Measurements from ENCODE around the gene MTRF1. TPM values are rescaled to one million over a fixed set of nuclear protein-coding genes. Genes with fewer than 3 reads are reported as not detected.
A peak's percentile ranks its signal among the peaks of the same experiment; 100 is the strongest.
"Not testable (repeated sequence)": the region's sequence is repeated elsewhere in the genome, so short reads cannot be mapped to it uniquely, and the experiment has no call there.

The MTRF1 gene
- total RNA-seq, 1 experiment from 2014 or later, result 15.8 TPM

DNA sequence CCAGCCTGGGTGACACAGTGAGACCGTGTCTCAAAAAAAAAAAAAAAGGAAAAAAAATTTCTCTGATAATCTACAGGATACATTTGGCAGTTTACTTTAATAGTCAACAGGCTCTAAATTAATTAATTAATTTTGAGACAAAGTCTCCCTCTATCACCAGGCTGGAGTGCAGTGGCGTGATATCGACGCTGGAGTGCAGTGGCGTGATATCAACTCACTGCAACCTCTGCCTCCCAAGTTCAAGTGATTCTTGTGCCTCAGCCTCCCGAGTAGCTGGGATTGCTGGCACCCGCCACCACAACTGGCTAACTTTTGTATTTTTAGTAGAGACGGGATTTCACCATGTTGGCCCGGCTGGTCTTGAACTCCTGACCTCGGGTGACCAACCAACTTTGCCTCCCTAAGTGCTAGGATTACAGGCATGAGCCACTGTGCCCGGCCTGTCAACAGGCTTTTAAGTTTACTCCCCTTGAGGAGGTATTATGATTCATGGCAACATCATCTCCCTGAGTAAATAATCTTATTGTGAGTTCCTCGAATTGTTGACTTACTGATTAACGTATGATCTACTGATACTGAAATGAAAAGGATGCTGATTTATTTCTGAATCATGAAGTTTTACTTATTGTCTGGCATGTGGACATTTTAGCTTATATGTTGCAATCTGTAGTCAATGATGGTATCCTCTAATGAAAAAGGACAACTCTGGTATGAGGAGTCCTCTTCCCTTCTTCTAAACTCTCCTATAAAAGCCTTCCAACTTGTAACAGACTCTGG lies 21.3 kb upstream of the MTRF1 start:
- BruUV-seq (replicated peaks), result no TSS peak

DNA sequence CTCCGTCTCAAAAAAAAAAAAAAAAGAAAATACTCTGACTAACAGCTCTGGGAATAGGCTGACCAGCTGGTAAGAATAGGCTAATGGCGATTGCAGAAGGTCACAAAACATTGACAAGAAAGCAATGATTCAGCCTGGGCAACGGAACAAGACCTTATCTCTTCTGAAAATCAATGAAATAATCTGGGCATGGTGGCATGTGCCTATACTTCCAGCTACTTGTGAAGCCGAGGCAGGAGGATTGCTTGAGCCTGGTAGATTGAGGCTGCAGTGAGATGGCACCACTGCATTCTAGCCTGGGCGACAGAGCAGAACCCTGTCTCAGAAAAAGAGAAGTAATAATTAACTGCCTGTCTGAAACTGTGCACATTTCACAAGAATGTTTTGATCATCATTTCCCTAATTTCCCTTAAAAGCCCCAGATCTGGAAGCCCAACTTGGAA lies 18.8 kb upstream of the MTRF1 start:
- H3K27ac Mint-ChIP-seq (ENCODE audit: unreplicated experiment), result no peak overlapping the region
- no TSS peak for BruUV-seq (replicated peaks)
- no peaks in the 10 kb centered on the region for H3K27me3 Mint-ChIP-seq (ENCODE audit: unreplicated experiment)
- intact Hi-C loops (cut with micrococcal nuclease; ENCODE audit: unreplicated experiment), result no loop called here
- DNase-seq, result no peak
- no peaks in the 10 kb centered on the region for H3K9me3 Mint-ChIP-seq (ENCODE audit: low read depth, unreplicated experiment)
- H3K4me3 Mint-ChIP-seq (ENCODE audit: low read depth, unreplicated experiment), result no peak overlapping the region
- TF ChIP-seq, protein P1, sequence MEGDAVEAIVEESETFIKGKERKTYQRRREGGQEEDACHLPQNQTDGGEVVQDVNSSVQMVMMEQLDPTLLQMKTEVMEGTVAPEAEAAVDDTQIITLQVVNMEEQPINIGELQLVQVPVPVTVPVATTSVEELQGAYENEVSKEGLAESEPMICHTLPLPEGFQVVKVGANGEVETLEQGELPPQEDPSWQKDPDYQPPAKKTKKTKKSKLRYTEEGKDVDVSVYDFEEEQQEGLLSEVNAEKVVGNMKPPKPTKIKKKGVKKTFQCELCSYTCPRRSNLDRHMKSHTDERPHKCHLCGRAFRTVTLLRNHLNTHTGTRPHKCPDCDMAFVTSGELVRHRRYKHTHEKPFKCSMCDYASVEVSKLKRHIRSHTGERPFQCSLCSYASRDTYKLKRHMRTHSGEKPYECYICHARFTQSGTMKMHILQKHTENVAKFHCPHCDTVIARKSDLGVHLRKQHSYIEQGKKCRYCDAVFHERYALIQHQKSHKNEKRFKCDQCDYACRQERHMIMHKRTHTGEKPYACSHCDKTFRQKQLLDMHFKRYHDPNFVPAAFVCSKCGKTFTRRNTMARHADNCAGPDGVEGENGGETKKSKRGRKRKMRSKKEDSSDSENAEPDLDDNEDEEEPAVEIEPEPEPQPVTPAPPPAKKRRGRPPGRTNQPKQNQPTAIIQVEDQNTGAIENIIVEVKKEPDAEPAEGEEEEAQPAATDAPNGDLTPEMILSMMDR (IDR thresholded peaks at IDR 0.05; ENCODE audit: unreplicated experiment), result no peak
- CTCF ChIA-PET, result interaction anchor here (0.6 kb wide), 1 partner anchor 290 kb away, joined by 5 read pairs; no protein-coding TSS in a partner anchor
- peaks cover 9% of the 10 kb centered on the region for H3K36me3 Mint-ChIP-seq (ENCODE audit: insufficient read depth, unreplicated experiment)
- peaks cover 11% of the 10 kb centered on the region for H3K4me1 Mint-ChIP-seq (ENCODE audit: low read depth, unreplicated experiment)

More for the DNA sequence above, 21.3 kb upstream of the MTRF1 start:
- H3K27me3 Mint-ChIP-seq (ENCODE audit: unreplicated experiment), result no peaks in the 10 kb centered on the region
- H3K4me3 Mint-ChIP-seq (ENCODE audit: low read depth, unreplicated experiment), result no peak overlapping the region
- TF ChIP-seq, protein P1 (IDR thresholded peaks at IDR 0.05; ENCODE audit: unreplicated experiment), result no peak
- peaks cover 9% of the 10 kb centered on the region for H3K36me3 Mint-ChIP-seq (ENCODE audit: insufficient read depth, unreplicated experiment)
- peak; percentile 63 for DNase-seq
- CTCF ChIA-PET, result interaction anchor here (0.5 to 0.7 kb wide), 2 partner anchors 338 to 501 kb away, joined by 3 read pairs; no protein-coding TSS in a partner anchor
- H3K9me3 Mint-ChIP-seq (ENCODE audit: low read depth, unreplicated experiment), result no peaks in the 10 kb centered on the region
- H3K4me1 Mint-ChIP-seq (ENCODE audit: low read depth, unreplicated experiment), result peaks cover 11% of the 10 kb centered on the region
- H3K27ac Mint-ChIP-seq (ENCODE audit: unreplicated experiment), result peak overlapping the region; percentile 68
- intact Hi-C loops (cut with micrococcal nuclease; ENCODE audit: unreplicated experiment), result no loop called here

DNA sequence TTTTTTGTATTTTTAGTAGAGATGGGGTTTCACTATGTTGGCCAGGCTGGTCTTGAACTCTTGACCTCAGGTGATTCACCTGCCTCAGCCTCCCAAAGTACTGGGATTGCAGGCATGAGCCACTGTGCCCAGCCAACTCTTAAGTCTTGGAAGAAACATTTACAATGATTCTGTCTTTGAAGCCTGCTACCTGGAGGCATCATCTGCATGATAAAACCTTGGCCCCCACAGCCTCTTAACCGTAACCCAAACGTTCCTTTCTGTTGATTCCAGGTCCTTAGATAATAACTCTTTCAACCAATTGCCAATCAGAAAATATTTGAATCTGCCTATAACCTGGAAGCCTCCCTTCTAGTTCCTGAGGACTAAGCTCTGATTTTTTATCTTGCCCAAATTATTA lies 15.8 kb upstream of the MTRF1 start:
- BruUV-seq (replicated peaks); DNase-seq; CTCF ChIA-PET: not testable (repeated sequence)

DNA sequence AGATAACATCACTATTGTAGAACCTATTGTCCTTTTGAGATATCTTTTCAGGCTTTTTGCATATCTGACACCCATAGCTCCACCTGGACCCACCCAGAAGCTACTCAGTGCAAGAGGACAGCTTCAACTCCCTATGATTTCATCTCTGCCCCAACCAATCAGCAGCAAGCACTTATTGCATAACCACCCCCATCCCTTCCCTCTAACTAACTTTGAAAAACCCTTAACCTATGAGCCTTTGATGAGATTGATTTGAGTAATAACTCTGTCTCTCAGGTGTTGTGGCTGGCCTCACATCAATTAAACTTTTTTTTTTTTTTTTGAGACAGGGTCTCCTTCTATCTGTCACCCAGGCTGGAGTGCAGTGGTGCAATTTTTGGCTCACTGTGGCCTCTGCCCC lies 13.4 kb upstream of the MTRF1 start:
- intact Hi-C loops (cut with micrococcal nuclease; ENCODE audit: unreplicated experiment), result no loop called here
- Mint-ChIP-seq H3K4me3 (ENCODE audit: low read depth, unreplicated experiment) (no peak overlapping the region), H3K36me3 (ENCODE audit: insufficient read depth, unreplicated experiment) (no peaks in the 10 kb centered on the region), H3K4me1 (ENCODE audit: low read depth, unreplicated experiment) (peaks cover 5% of the 10 kb centered on the region), H3K27ac (ENCODE audit: unreplicated experiment) (no peak overlapping the region), H3K27me3 (ENCODE audit: unreplicated experiment) (no peaks in the 10 kb centered on the region), H3K9me3 (ENCODE audit: low read depth, unreplicated experiment) (no peaks in the 10 kb centered on the region)
- CTCF ChIA-PET, result no interaction called here
- TF ChIP-seq, protein P1 (IDR thresholded peaks at IDR 0.05; ENCODE audit: unreplicated experiment), result no peak
- no peak for DNase-seq
- no TSS peak for BruUV-seq (replicated peaks)

More for the DNA sequence above, 15.8 kb upstream of the MTRF1 start:
- H3K9me3 Mint-ChIP-seq (ENCODE audit: low read depth, unreplicated experiment); H3K4me3 Mint-ChIP-seq (ENCODE audit: low read depth, unreplicated experiment); intact Hi-C loops (cut with micrococcal nuclease; ENCODE audit: unreplicated experiment); H3K27me3 Mint-ChIP-seq (ENCODE audit: unreplicated experiment); H3K4me1 Mint-ChIP-seq (ENCODE audit: low read depth, unreplicated experiment); H3K27ac Mint-ChIP-seq (ENCODE audit: unreplicated experiment); H3K36me3 Mint-ChIP-seq (ENCODE audit: insufficient read depth, unreplicated experiment): not testable (repeated sequence)

DNA sequence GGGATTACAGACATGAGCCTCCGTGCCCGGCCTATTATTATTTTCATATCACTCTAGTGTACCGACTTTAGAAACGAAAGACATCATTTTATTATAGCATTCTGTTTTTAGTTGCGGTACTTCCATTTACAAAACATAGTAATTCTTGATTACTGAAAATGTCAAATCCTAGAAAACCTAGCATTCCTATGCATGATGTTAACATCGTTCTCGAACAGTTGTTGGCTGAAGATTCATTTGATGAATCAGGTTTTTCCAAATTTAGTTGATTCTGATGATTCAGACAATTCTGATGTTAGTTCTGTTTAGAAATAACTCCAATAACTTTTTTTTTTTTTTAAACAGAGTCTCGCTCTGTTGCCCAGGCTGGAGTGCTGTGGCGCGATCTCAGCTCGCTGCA lies 11.5 kb upstream of the MTRF1 start:
- no peak for DNase-seq
- H3K27ac Mint-ChIP-seq (ENCODE audit: unreplicated experiment), result no peak overlapping the region
- CTCF ChIA-PET, result no interaction called here
- H3K36me3 Mint-ChIP-seq (ENCODE audit: insufficient read depth, unreplicated experiment), result peaks cover 4% of the 10 kb centered on the region
- H3K27me3 Mint-ChIP-seq (ENCODE audit: unreplicated experiment), result no peaks in the 10 kb centered on the region
- no peaks in the 10 kb centered on the region for H3K9me3 Mint-ChIP-seq (ENCODE audit: low read depth, unreplicated experiment)
- TF ChIP-seq, protein P1 (IDR thresholded peaks at IDR 0.05; ENCODE audit: unreplicated experiment), result no peak
- peaks cover 11% of the 10 kb centered on the region for H3K4me1 Mint-ChIP-seq (ENCODE audit: low read depth, unreplicated experiment)
- no peak overlapping the region for H3K4me3 Mint-ChIP-seq (ENCODE audit: low read depth, unreplicated experiment)
- no TSS peak for BruUV-seq (replicated peaks)
- intact Hi-C loops (cut with micrococcal nuclease; ENCODE audit: unreplicated experiment), result no loop called here
